GM12865 (cell line): Measurements from ENCODE around the gene HMGCL.
A peak's percentile ranks its signal among the peaks of the same experiment; 100 is the strongest.

Experiments used
- DNase-seq: peaks from one replicate; pipeline ENCODE4 v3.0.0; 2010; ENCODE audit warnings: low read depth
- H3K4me3 ChIP-seq: 2 replicates; pipeline ENCODE4 v1.5.1; 2011; ENCODE audit warnings: mild to moderate bottlenecking, low read depth, low read length, control low read depth
- CTCF ChIP-seq: IDR thresholded peaks from 2 replicates; pipeline ENCODE4 v1.5.1; 2011; ENCODE audit warnings: low read length, control low read depth, low read depth, inconsistent platforms; ENCODE audit not compliant: insufficient read depth; ENCODE audit errors: missing control alignments

The HMGCL gene

GRCh38 chr1:23793018-23793781 is 32.0 kb downstream of the HMGCL start:
- DNase-seq = no peak
- H3K4me3 ChIP-seq = no peak overlapping the region
- TF ChIP-seq CTCF = no peak

- DNase-seq = no peak
- no peak for TF ChIP-seq CTCF
- peak overlapping the region; percentile 99 for H3K4me3 ChIP-seq
These were observed 32.9 kb downstream of the HMGCL start for GRCh38 chr1:23792151-23792945.

- TF ChIP-seq CTCF = no peak
- peak; percentile 57 for DNase-seq
- peak overlapping the region; percentile 99 for H3K4me3 ChIP-seq
These were observed 33.6 kb downstream of the HMGCL start for GRCh38 chr1:23791516-23792047.

GRCh38 chr1:23790696-23791515 is 34.3 kb downstream of the HMGCL start, which contains the start of gene LYPLA2:
TSS of gene LYPLA2 (plus strand) at chr1:23791145. CDS start at chr1:23792683, 1,538 bp downstream.
- no peak for TF ChIP-seq CTCF
- H3K4me3 ChIP-seq = peak within 1 kb of the TSS; percentile 99
- DNase-seq = peak; percentile 93

GRCh38 chr1:23788695-23789094 is 36.5 kb downstream of the HMGCL start:
- DNase-seq = no peak
- no peak overlapping the region for H3K4me3 ChIP-seq
- no peak for TF ChIP-seq CTCF

GRCh38 chr1:23787701-23788100 is 37.5 kb downstream of the HMGCL start:
- no peak for DNase-seq

More at GRCh38 chr1:23787701-23788100, 37.5 kb downstream of the HMGCL start:
- H3K4me3 ChIP-seq = no peak overlapping the region
- TF ChIP-seq CTCF = no peak
